Measurements from ENCODE around the gene HTRA1.

HTRA1 gene

DNA sequence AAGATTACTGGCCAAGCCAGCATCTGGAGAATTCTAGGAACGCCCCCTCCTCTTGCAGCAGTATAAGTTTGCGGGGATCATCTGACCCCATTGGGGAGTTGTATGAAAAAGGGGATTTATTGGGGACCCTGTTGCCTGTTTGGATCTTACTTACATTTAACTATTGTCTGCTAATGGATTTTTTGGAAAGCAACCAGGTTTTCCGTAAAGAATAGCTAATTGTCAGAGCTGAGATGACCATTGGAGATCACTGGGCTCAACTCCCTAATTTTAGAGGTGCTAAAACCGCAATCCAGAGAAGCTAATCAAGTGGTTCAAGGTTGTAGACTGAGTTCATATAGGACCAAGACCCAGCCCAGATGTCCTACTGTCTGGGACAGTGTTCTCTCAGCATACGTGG is 38.8 kb downstream of the HTRA1 start:
- no peak for TF ChIP-seq OSR1 (CRISPR knock-in tag; IDR thresholded peaks at IDR 0.05)
- ATAC-seq = no peak

DNA sequence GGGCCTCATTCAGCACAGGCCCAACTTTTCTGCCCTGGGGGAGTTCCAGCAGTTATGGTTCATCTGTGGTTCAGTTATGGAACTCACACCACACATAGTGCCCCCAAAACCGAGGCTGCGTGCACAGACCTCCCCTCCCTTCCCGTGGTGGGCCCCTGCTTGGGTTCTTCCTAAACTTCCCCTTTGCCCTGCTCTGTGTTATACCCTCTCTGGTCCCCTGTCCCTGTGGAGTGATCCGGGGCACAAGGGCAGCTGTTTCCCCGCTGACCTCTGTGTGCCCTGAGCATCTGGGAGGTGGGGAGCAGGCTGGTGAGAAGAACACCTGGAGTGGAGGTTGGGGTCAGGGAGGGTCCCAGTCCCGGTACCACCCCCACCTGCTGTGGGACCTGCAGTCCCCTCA is 39.4 kb downstream of the HTRA1 start:
- TF ChIP-seq ZFP30 (CRISPR knock-in tag; IDR thresholded peaks at IDR 0.05) = no peak
- no peak for TF ChIP-seq OSR1 (CRISPR knock-in tag; IDR thresholded peaks at IDR 0.05)
- no peak for TF ChIP-seq TCF4 (CRISPR knock-in tag; IDR thresholded peaks at IDR 0.05; ENCODE audit: borderline replicate concordance)
- TF ChIP-seq ZNF70 (CRISPR knock-in tag; IDR thresholded peaks at IDR 0.05) = no peak
- no peak for TF ChIP-seq ZFP3 (CRISPR knock-in tag; IDR thresholded peaks at IDR 0.05)
- TF ChIP-seq ZNF565 (CRISPR knock-in tag; conservative IDR thresholded peaks at IDR 0.05; ENCODE audit: low read depth) = no peak
- TF ChIP-seq, protein P1, sequence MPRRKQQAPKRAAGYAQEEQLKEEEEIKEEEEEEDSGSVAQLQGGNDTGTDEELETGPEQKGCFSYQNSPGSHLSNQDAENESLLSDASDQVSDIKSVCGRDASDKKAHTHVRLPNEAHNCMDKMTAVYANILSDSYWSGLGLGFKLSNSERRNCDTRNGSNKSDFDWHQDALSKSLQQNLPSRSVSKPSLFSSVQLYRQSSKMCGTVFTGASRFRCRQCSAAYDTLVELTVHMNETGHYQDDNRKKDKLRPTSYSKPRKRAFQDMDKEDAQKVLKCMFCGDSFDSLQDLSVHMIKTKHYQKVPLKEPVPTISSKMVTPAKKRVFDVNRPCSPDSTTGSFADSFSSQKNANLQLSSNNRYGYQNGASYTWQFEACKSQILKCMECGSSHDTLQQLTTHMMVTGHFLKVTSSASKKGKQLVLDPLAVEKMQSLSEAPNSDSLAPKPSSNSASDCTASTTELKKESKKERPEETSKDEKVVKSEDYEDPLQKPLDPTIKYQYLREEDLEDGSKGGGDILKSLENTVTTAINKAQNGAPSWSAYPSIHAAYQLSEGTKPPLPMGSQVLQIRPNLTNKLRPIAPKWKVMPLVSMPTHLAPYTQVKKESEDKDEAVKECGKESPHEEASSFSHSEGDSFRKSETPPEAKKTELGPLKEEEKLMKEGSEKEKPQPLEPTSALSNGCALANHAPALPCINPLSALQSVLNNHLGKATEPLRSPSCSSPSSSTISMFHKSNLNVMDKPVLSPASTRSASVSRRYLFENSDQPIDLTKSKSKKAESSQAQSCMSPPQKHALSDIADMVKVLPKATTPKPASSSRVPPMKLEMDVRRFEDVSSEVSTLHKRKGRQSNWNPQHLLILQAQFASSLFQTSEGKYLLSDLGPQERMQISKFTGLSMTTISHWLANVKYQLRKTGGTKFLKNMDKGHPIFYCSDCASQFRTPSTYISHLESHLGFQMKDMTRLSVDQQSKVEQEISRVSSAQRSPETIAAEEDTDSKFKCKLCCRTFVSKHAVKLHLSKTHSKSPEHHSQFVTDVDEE (CRISPR knock-in tag; IDR thresholded peaks at IDR 0.05) = no peak
- TF ChIP-seq SNAI2 (CRISPR knock-in tag; IDR thresholded peaks at IDR 0.05) = no peak
- no peak for TF ChIP-seq PPARA (CRISPR knock-in tag; IDR thresholded peaks at IDR 0.05; ENCODE audit: borderline replicate concordance)
- no peak for TF ChIP-seq RARB (CRISPR knock-in tag; IDR thresholded peaks at IDR 0.05)
- ATAC-seq = no peak

DNA sequence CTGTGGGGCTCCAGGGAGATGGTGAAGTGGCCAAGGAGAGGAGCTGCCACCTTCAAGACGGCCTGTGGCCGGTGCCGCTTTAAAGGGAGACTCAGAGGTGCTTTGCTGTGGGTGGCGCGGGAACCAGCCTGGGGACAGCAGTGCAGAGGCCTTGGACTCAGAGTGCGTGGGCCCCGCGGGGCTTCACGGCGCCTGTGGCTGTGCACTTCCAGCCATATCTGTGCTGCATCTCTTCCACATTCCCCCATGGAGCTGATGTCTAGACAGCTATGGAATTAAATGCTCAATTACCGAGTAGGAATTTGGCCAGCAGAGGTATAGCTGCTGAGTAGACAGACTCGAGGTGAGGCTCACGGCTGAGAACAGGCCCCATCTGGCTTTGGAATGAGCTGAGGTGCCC is 41.7 kb downstream of the HTRA1 start:
- TF ChIP-seq ZFP3 (CRISPR knock-in tag; IDR thresholded peaks at IDR 0.05) = 0 out of 2 replicates have a peak, but pooled peaks have one; percentile 20
- peak; percentile 44 for TF ChIP-seq ISL1 (CRISPR knock-in tag; IDR thresholded peaks at IDR 0.05)
- TF ChIP-seq CSDC2 (CRISPR knock-in tag; IDR thresholded peaks at IDR 0.05) = no peak
- TF ChIP-seq, protein P2, sequence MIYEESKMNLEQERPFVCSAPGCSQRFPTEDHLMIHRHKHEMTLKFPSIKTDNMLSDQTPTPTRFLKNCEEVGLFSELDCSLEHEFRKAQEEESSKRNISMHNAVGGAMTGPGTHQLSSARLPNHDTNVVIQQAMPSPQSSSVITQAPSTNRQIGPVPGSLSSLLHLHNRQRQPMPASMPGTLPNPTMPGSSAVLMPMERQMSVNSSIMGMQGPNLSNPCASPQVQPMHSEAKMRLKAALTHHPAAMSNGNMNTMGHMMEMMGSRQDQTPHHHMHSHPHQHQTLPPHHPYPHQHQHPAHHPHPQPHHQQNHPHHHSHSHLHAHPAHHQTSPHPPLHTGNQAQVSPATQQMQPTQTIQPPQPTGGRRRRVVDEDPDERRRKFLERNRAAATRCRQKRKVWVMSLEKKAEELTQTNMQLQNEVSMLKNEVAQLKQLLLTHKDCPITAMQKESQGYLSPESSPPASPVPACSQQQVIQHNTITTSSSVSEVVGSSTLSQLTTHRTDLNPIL (CRISPR knock-in tag; IDR thresholded peaks at IDR 0.05; ENCODE audit: low read depth) = no peak
- ATAC-seq = peak; percentile 35

DNA sequence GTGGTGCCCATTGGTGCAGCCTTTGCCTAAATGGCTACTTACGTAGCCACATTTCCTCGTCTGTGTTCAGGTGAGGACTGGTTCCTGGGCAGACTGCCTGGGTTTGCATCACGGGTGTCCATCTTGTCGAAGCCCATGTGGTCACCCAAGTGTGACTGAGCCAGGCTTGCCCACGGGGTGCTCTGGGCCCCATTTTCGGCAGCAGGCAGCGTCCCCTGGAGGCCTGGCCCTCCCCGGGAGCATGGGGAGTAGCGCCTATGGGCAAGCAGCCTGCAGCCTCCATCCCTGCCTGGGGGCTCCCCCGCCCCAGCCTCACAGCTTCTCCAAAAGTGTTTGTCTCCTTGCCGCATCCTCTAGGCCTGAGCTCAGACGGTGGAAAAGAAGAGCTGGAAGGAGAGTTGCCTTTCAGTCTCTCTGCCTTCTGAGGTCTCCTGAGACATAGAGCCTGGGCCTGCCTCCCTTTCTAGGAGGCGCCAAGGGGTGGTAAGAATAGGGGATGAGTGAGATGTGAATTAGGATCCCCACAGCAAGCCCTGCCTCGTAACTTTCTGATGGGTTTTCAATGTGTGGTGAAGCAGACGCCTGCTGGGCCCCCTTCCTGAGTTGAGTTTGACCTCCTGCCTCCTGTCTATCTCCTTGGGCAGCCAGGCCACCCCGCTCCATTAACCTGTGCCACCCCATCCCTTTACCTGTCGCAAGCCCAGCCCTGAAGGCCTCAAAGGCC is 42.7 kb downstream of the HTRA1 start:
- ATAC-seq = no peak

More for the DNA sequence above, 42.7 kb downstream of the HTRA1 start:
- TF ChIP-seq SNAI2 (CRISPR knock-in tag; IDR thresholded peaks at IDR 0.05) = no peak
- TF ChIP-seq, protein P3, sequence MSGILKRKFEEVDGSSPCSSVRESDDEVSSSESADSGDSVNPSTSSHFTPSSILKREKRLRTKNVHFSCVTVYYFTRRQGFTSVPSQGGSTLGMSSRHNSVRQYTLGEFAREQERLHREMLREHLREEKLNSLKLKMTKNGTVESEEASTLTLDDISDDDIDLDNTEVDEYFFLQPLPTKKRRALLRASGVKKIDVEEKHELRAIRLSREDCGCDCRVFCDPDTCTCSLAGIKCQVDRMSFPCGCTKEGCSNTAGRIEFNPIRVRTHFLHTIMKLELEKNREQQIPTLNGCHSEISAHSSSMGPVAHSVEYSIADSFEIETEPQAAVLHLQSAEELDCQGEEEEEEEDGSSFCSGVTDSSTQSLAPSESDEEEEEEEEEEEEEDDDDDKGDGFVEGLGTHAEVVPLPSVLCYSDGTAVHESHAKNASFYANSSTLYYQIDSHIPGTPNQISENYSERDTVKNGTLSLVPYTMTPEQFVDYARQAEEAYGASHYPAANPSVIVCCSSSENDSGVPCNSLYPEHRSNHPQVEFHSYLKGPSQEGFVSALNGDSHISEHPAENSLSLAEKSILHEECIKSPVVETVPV (CRISPR knock-in tag; IDR thresholded peaks at IDR 0.05) = no peak
- no peak for TF ChIP-seq ARNTL (CRISPR knock-in tag; IDR thresholded peaks at IDR 0.05; ENCODE audit: borderline replicate concordance, low read depth)
- TF ChIP-seq, protein P1 (CRISPR knock-in tag; IDR thresholded peaks at IDR 0.05) = no peak
- TF ChIP-seq ZFP3 (CRISPR knock-in tag; IDR thresholded peaks at IDR 0.05) = no peak
- no peak for TF ChIP-seq ISL1 (CRISPR knock-in tag; IDR thresholded peaks at IDR 0.05)
- TF ChIP-seq ZNF70 (CRISPR knock-in tag; IDR thresholded peaks at IDR 0.05) = no peak
- no peak for TF ChIP-seq CSDC2 (CRISPR knock-in tag; IDR thresholded peaks at IDR 0.05)
- no peak for TF ChIP-seq ZNF8 (CRISPR knock-in tag; IDR thresholded peaks at IDR 0.05)
- no peak for TF ChIP-seq RARB (CRISPR knock-in tag; IDR thresholded peaks at IDR 0.05)

Measured in SK-N-SH treated with all-trans-retinoic acid at 6 μM for 48 hours (cell line).